Upper lobe of right lung (tissue), 1 donor: ENCODE results near the gene DYRK1A. TPM values are rescaled to one million over a fixed set of nuclear protein-coding genes. Genes with fewer than 3 reads are reported as not detected.

ENCODE experiments used
- ATAC-seq: fragments of 200-7000 bp; cut with Tn5 transposase; one replicate; pipeline ENCODE4 v1.9.1; 2020; ENCODE audit warnings: mild to moderate bottlenecking, moderate library complexity
- DNase-seq: peaks from one replicate; pipeline ENCODE4 v3.0.0-alpha.2; 2020
- H3K27ac ChIP-seq: fragments of 200-600 bp; one replicate; pipeline ENCODE4 v1.8.0; 2022
- H3K27me3 ChIP-seq: fragments of 200-600 bp; one replicate; pipeline ENCODE4 v1.8.0; 2022; ENCODE audit warnings: mild to moderate bottlenecking
- H3K36me3 ChIP-seq: fragments of 200-600 bp; one replicate; pipeline ENCODE4 v1.8.0; 2022
- H3K4me1 ChIP-seq: fragments of 200-600 bp; one replicate; pipeline ENCODE4 v1.8.0; 2022
- H3K4me3 ChIP-seq: fragments of 200-600 bp; one replicate; pipeline ENCODE4 v1.8.0; 2022; ENCODE audit warnings: mild to moderate bottlenecking
- H3K9me3 ChIP-seq: fragments of 200-600 bp; one replicate; pipeline ENCODE4 v1.8.0; 2022
- CTCF ChIP-seq: fragments of 200-600 bp; IDR thresholded peaks from one replicate; pipeline ENCODE4 v1.8.0; 2022; ENCODE audit warnings: antibody characterized with exemption
- intact Hi-C: fragments of 100-400 bp; cut with DNase I; formaldehyde crosslinking; loops from one replicate; pipeline ENCODE4 v1.11.0; 2022
- total RNA-seq: library from RNA; stranded (reverse); fragmentation: NEBNext Ultra II Directional; extraction: Animal tissue kit (Norgen Biotek cat#: 25700); gene quantifications from one replicate; pipeline ENCODE4 v1.2.1, GENCODE V29; 2021
- donor health status: DM: no; HTN: yes; CAD: no; lungs with severe emphysema.

The DYRK1A gene
- total RNA-seq, 1 donor from 2014 or later = 70.9 TPM

DNA sequence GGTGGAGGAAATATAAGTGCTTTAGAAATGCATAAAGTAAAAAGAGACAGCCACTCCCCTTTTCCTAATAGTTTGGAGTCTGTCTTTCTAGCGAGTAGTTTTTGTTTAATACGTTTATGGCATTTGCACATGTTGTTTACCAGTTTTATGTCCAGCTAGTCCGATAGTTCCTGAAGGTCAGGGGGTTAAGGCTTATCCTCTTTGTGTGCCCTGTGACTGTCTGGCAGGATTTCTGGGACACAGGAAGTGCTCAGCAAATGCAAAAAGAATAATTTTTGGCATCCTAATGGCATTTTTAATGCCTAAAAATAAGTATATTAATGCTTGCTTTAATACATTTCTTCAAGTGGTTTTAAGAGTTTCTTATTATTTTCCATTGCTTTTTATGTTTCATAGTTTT, 58.4 kb downstream of the DYRK1A start:
- TF ChIP-seq CTCF = no peak
- Histone ChIP-seq H3K27ac (no peak overlapping the region), H3K27me3 (no peaks in the 10 kb centered on the region), H3K4me1 (peaks cover 10% of the 10 kb centered on the region), H3K9me3 (no peaks in the 10 kb centered on the region), H3K4me3 (no peak overlapping the region), H3K36me3 (peaks cover under 1% of the 10 kb centered on the region)
- intact Hi-C loops = no loop called here
- no peak for ATAC-seq
- DNase-seq = no peak

- no peak overlapping the region for H3K4me3 ChIP-seq
- intact Hi-C loops = no loop called here
- H3K36me3 ChIP-seq = peaks cover 7% of the 10 kb centered on the region
- TF ChIP-seq CTCF = no peak
- no peaks in the 10 kb centered on the region for H3K27me3 ChIP-seq
- H3K4me1 ChIP-seq = peaks cover 10% of the 10 kb centered on the region
- no peaks in the 10 kb centered on the region for H3K9me3 ChIP-seq
- no peak for ATAC-seq
- H3K27ac ChIP-seq = no peak overlapping the region
- DNase-seq = no peak
Observed at GRCh38 chr21:37425684-37426083, 59.1 kb downstream of the DYRK1A start.

DNA sequence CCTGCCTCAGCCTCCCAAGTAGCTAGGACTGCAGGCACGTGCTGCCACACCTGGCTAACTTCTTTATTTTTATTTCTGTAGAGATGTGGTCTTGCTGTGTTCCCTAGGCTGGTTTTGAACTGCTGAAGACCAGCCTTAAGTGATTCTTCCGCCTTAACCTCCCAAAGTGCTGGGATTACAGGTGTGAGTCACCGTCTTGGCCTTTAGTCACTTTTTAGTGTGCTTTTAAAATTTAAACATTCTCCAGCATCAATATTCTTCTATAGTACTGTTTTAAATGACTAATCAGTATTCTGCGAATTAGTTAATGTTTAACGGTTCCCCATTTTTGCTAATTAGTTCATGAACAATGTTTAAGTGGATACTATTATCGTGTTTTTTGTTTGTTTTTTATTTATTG, 60.6 kb downstream of the DYRK1A start:
- DNase-seq (no peak), ATAC-seq (no peak)
- peaks cover 8% of the 10 kb centered on the region for H3K36me3 ChIP-seq
- H3K27me3 ChIP-seq = no peaks in the 10 kb centered on the region
- H3K4me1 ChIP-seq = peaks cover 10% of the 10 kb centered on the region
- no peak overlapping the region for H3K27ac ChIP-seq
- no peaks in the 10 kb centered on the region for H3K9me3 ChIP-seq
- H3K4me3 ChIP-seq = no peak overlapping the region
- no peak for TF ChIP-seq CTCF
- intact Hi-C loops = no loop called here

DNA sequence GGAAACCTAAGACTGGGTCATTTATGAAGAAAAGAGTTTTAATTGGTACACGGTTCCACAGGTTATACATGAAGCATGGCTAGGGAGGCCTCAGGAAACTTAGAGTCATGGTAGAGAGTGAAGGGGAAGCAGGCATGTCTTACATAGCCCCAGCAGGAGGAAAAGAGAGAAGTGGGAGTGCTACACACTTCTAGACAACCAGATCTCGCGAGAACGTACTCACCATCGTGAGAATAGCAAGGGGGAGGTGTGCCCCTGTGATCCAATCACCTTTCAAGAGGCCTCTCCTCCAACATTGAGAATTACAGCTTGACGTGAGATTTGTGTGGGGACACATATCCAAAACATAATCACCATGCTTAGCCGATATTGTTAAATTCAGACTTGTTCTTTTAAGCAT, 62.8 kb downstream of the DYRK1A start:
- Histone ChIP-seq H3K4me3 (no peak overlapping the region), H3K9me3 (no peaks in the 10 kb centered on the region), H3K27me3 (no peaks in the 10 kb centered on the region), H3K36me3 (peaks cover 8% of the 10 kb centered on the region), H3K27ac (no peak overlapping the region), H3K4me1 (peaks cover 10% of the 10 kb centered on the region)
- no peak for TF ChIP-seq CTCF
- ATAC-seq (no peak), DNase-seq (no peak)
- intact Hi-C loops = no loop called here

- H3K4me3 ChIP-seq = no peak overlapping the region
- no peak for TF ChIP-seq CTCF
- no peak overlapping the region for H3K27ac ChIP-seq
- no peaks in the 10 kb centered on the region for H3K27me3 ChIP-seq
- peaks cover 8% of the 10 kb centered on the region for H3K36me3 ChIP-seq
- intact Hi-C loops = no loop called here
- DNase-seq = no peak
- H3K4me1 ChIP-seq = peaks cover 3% of the 10 kb centered on the region
- ATAC-seq = peak; percentile 31
- H3K9me3 ChIP-seq = no peaks in the 10 kb centered on the region
Observed at GRCh38 chr21:37430184-37430821, 63.7 kb downstream of the DYRK1A start.

DNA sequence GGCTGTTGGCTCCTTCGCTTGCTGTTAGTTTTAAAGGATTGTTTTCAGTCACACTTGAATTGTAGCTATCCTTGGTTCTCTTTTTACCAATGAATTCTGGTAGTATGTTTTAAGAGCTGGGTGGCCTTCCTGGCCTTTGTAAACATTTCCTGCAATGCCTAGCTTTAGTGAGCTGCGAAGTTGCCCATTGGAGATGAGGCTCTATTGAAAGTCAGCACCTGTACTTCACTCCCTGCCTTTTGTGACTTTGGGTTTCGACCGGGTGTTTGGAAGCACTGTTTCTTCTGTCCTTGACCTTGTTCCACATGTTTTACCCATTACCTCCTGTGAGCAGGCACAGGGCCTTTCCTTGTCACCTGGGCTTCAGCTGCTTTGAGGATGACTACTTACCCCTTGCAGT, 64.7 kb downstream of the DYRK1A start:
- DNase-seq = no peak
- TF ChIP-seq CTCF = no peak
- Histone ChIP-seq H3K36me3 (peaks cover 8% of the 10 kb centered on the region), H3K4me1 (no peaks in the 10 kb centered on the region), H3K27me3 (no peaks in the 10 kb centered on the region), H3K27ac (no peak overlapping the region), H3K9me3 (no peaks in the 10 kb centered on the region), H3K4me3 (no peak overlapping the region)
- no peak for ATAC-seq
- intact Hi-C loops = no loop called here
